Epithelial cell of esophagus (primary cell): Measurements from ENCODE around the gene SHROOM3.
A peak's percentile ranks its signal among the peaks of the same experiment; 100 is the strongest.

Source experiments
- DNase-seq: peaks from one replicate; pipeline ENCODE4 v3.0.0; 2010; ENCODE audit warnings: low read depth
- H3K4me3 ChIP-seq: 2 replicates; pipeline ENCODE4 v1.5.1; 2011; ENCODE audit warnings: mild to moderate bottlenecking, low read length, control low read depth
- CTCF ChIP-seq: IDR thresholded peaks from 2 replicates; pipeline ENCODE4 v1.5.1; 2011; ENCODE audit warnings: low read depth, mild to moderate bottlenecking, low read length, control low read depth, inconsistent platforms; ENCODE audit not compliant: insufficient read depth; ENCODE audit errors: missing control alignments

The SHROOM3 gene

DNA sequence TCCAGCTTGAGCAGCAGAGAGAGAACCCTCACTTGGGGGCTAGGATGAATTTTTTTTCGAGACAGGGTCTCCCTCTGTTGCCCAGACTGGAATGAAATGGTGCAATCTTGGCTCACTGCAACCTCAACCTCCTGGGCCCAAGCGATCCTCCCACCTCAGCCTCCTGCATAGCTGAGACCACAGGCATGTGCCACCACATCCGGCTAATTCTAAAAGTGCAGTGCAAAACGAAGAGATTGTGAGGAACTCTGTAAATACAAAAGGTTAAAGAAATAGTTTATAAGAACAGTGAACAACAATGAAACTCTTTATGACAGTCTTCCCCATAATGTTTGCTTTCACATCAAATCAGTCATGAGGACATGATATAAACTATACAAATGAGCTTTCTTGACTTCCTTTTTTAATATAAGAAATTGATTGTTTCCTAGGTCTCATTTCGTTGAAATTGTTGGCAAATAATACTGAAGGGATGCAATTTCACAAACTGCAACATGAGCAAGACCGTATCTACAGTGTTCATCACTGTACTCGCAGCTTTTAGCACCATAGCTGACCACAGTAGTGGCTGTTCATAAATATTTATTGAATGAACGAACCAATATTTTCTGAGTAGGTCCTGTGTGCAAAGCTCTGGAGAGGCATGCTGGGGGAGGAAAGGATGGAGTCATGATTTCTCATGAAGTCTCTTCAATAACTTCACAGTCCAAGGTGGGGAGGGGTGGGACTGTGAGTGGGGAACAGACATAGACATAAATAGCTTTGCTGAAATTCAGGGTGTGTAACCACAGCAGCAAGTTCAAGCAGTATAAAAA, 116.1 kb downstream of the SHROOM3 start:
- no peak for TF ChIP-seq CTCF
- no peak for DNase-seq

DNA sequence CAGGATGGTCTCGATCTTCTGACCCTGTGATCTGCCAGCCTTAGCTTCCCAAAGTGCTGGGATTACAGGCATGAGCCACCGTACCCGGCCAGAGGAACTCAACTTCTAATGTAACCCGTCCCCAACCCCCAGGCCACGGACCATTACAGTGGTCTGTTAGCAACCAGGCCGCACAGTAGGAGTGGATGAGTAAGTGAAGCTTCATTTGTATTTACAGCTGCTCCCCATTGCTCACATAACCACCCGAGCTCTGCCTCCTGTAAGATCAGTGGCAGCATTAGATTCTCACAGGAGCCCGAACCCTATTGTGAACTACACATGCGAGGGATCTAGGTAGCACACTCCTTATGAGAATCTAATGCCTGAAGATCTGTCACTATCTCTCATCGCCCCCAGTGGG, 119.6 kb downstream of the SHROOM3 start:
- no peak overlapping the region for H3K4me3 ChIP-seq
- no peak for DNase-seq
- TF ChIP-seq CTCF = no peak

More for the DNA sequence above, 116.1 kb downstream of the SHROOM3 start:
- no peak overlapping the region for H3K4me3 ChIP-seq

DNA sequence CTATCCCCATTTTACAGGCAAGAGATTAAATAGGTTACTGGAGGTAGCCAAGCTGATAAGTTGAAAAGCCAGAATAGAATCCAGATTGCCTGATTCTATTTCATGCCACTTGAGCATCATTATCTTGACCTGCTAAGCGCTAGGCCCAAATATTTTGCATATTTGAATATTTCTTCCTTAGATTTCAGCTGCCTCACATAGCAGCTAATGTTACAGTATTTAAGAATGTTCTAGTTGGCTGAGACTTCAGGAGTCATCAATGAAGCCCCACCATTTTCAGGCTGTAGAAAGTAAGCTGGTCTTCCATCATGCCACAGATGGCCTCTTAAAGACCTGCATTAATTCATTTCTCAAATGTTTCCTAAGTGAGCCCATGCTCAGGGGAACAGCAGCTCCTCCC, 121.4 kb downstream of the SHROOM3 start:
- H3K4me3 ChIP-seq = no peak overlapping the region
- TF ChIP-seq CTCF = no peak
- DNase-seq = no peak

- no peak for TF ChIP-seq CTCF
- DNase-seq = no peak
- no peak overlapping the region for H3K4me3 ChIP-seq
Measured at GRCh38 chr4:76558396-76559235, 123.6 kb downstream of the SHROOM3 start.

DNA sequence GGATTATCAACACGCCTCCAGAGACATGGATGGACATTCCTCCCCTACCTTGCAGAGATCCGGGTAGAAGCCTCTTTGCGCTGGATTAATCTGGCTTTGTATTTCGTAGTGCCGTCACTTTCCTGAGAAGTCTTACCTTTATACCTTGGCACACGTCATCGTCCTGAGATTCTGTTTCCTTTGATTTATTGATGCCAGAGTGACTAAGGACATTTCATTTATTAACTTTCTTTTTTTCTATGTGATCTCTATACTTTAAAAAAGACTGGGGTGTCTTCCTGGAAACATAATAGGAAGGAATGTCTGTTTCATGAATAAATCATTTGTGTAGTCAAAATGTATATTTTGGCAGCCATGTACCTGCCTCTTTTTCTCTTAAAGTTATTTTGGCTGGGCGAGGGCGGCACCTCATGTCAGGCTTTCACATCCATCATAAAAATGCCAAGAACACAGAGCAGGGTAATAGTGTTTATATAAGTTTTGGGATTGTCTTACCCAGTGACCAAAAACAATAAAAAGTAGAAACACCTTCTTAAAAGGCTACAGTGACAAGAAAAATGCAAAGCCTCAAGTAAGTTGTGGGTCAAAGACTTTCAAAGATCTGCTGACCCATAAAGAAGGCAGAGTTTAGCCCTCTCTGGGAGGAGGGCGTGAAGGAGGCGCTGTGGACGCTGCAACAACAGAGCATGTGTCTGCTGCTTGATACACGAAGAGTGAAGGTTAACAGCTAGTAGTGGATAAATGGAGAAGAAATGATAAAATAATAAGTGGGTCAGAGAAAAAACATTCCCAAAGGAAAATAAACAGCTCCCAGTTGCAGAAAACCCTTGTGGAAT, 124.4 kb downstream of the SHROOM3 start:
- DNase-seq = no peak
- no peak for TF ChIP-seq CTCF
- no peak overlapping the region for H3K4me3 ChIP-seq

GRCh38 chr4:76562161-76562560, 127.1 kb downstream of the SHROOM3 start:
- no peak overlapping the region for H3K4me3 ChIP-seq
- TF ChIP-seq CTCF = no peak
- DNase-seq = peak; percentile 61
